ENCODE measurements around the gene OR13C4.

Gene OR13C4

GRCh38 chr9:104553261-104553660 is 26.3 kb upstream of the OR13C4 start:
- TF ChIP-seq, protein P1, sequence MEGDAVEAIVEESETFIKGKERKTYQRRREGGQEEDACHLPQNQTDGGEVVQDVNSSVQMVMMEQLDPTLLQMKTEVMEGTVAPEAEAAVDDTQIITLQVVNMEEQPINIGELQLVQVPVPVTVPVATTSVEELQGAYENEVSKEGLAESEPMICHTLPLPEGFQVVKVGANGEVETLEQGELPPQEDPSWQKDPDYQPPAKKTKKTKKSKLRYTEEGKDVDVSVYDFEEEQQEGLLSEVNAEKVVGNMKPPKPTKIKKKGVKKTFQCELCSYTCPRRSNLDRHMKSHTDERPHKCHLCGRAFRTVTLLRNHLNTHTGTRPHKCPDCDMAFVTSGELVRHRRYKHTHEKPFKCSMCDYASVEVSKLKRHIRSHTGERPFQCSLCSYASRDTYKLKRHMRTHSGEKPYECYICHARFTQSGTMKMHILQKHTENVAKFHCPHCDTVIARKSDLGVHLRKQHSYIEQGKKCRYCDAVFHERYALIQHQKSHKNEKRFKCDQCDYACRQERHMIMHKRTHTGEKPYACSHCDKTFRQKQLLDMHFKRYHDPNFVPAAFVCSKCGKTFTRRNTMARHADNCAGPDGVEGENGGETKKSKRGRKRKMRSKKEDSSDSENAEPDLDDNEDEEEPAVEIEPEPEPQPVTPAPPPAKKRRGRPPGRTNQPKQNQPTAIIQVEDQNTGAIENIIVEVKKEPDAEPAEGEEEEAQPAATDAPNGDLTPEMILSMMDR (IDR thresholded peaks at IDR 0.05), result no peak

GRCh38 chr9:104544644-104545043 is 17.6 kb upstream of the OR13C4 start:
- TF ChIP-seq, protein P1 (IDR thresholded peaks at IDR 0.05), result no peak

GRCh38 chr9:104539275-104539674 is 12.3 kb upstream of the OR13C4 start:
- TF ChIP-seq, protein P1 (IDR thresholded peaks at IDR 0.05), result no peak

- TF ChIP-seq, protein P1 (IDR thresholded peaks at IDR 0.05), result no peak
Measured at GRCh38 chr9:104536756-104537155, 9.7 kb upstream of the OR13C4 start, which contains the start of gene OR13C3. OR13C3 (minus strand) TSS chr9:104536856; CDS start chr9:104536723, 133 bp downstream.

DNA sequence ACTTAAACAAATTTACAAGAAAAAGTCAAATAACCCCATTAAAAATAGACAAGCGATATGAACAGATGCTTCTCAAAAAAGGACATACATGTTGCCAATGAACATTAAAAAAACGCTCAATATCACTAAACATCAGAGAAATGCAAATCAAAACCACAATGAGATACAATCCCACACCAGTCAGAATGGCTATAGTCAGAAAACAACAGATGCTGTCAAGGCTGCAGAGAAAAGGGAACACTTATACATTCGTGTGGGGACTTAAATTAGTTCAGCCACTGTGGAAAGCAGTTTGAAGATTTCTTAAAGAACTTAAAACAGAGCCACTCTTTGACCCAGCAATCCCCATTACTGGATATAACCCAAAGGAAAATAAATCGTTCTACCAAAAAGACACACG is 12.1 kb downstream of the OR13C4 start:
- TF ChIP-seq, protein P1 (IDR thresholded peaks at IDR 0.05), result no peak

- TF ChIP-seq, protein P1 (IDR thresholded peaks at IDR 0.05), result no peak
Measured at GRCh38 chr9:104506565-104506964, 20.4 kb downstream of the OR13C4 start.

GRCh38 chr9:104503963-104504362 is 23.0 kb downstream of the OR13C4 start, which contains the start of gene OR13F1:
OR13F1 (plus strand) TSS chr9:104504263; CDS start chr9:104504263, 0 bp downstream.
- TF ChIP-seq, protein P1 (IDR thresholded peaks at IDR 0.05), result no peak

- TF ChIP-seq, protein P1 (IDR thresholded peaks at IDR 0.05), result no peak
Measured at GRCh38 chr9:104503440-104503839, 23.6 kb downstream of the OR13C4 start.
